ENCODE data around the gene SORCS2. TPM values are rescaled to one million over a fixed set of nuclear protein-coding genes. Genes with fewer than 3 reads are reported as not detected.

Gene SORCS2
- total RNA-seq, 4 donors from 2014 or later: 0.19 to 0.85 (median 0.66) TPM

DNA sequence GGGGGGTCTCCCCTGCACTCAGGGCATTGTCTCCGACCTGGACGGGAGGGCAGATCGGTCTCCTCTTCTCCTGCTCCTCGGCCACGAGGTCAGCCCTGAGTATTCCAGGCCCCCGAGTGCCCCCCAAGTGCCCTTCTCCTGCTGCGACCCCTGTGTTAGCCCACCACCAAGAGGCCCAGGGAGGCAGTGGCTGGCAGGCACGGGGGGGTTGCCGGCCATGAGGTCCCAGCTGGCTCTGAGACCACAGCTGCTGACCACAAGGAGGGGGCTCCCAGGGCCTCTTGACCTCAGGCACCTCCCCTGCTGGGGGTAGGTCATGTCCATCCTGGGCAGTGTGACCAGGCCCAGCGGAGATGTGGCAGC, 428.5 kb downstream of the SORCS2 start:
- TF ChIP-seq, protein P1, sequence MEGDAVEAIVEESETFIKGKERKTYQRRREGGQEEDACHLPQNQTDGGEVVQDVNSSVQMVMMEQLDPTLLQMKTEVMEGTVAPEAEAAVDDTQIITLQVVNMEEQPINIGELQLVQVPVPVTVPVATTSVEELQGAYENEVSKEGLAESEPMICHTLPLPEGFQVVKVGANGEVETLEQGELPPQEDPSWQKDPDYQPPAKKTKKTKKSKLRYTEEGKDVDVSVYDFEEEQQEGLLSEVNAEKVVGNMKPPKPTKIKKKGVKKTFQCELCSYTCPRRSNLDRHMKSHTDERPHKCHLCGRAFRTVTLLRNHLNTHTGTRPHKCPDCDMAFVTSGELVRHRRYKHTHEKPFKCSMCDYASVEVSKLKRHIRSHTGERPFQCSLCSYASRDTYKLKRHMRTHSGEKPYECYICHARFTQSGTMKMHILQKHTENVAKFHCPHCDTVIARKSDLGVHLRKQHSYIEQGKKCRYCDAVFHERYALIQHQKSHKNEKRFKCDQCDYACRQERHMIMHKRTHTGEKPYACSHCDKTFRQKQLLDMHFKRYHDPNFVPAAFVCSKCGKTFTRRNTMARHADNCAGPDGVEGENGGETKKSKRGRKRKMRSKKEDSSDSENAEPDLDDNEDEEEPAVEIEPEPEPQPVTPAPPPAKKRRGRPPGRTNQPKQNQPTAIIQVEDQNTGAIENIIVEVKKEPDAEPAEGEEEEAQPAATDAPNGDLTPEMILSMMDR (IDR thresholded peaks at IDR 0.05; ENCODE audit: low read depth): no peak

DNA sequence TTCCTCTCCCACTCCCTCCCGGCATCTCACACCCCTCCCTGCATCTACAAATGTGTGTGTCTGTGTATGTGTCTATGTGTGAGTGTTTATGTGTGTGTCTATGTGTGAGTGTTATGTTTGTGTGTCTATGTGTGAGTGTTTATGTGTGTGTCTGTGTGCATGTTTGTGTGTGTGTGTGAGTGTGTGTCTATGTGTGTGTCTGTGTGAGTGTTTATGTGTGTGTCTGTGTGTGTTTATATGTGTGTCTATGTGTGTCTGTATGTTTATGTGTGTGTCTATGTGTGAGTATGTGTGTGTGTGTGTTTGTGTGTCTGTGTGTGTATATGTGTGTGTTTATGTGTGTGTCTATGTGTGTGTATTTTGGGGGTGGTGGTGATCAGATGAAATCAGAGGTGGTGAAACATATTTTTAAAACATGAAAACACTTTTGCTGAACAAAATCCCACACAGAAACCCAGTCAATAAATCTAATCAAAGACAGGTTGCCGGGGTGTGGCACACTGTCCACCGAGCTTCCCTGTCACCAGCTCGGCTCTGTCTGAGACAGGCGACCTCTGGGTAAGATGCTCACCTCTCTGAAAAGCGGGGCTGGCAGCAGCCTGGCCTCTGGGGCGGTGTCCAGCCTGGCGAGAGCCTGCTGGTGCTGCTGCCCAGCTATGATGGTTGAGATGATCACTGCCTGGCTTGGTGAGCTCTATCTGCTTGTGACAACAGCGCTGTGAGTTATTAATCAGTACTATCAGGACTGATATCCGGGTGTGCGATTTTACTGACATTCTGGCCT, 429.1 kb downstream of the SORCS2 start:
- TF ChIP-seq, protein P1 (IDR thresholded peaks at IDR 0.05; ENCODE audit: low read depth): no peak

DNA sequence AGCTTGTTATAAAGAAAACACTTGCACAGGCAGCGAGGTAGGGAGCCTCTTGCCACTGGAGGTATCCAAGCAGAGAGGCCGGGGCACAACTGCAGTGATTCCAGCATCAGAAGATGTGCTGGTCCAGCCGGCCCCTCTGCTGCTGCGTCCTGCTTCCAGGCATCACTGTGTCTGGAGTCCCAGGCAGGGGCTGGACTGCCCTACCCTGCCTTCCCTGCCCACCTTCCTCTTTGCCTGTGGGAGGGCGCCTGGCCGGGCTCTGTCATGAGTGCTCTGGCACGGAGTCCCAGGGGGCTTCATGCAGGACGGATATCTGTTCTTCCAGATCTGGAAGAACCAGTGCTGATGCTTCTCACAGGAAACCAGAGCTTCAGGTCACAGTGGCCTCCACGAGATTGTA, 430.0 kb downstream of the SORCS2 start:
- TF ChIP-seq, protein P1 (IDR thresholded peaks at IDR 0.05; ENCODE audit: low read depth): no peak

DNA sequence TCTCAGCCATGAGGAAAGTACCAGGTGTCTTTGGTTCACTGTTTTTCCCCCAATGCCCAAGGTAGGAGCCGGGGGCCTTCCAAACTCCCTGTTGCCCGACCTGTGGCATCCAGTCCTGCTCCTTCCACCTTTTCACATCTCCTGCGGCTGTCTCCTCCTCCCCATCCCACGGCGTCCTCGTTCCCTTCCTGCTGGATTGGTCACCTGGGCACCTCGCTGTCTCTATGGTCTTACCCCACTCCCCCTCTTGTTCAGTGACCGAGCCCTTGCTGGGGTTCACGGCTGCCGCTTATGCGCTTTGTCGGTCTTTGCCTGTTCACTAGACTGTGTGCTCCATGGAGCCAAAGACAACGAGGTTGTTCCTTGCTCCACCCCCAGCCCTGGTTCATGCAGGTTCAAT, 431.1 kb downstream of the SORCS2 start:
- TF ChIP-seq, protein P1 (IDR thresholded peaks at IDR 0.05; ENCODE audit: low read depth): no peak

DNA sequence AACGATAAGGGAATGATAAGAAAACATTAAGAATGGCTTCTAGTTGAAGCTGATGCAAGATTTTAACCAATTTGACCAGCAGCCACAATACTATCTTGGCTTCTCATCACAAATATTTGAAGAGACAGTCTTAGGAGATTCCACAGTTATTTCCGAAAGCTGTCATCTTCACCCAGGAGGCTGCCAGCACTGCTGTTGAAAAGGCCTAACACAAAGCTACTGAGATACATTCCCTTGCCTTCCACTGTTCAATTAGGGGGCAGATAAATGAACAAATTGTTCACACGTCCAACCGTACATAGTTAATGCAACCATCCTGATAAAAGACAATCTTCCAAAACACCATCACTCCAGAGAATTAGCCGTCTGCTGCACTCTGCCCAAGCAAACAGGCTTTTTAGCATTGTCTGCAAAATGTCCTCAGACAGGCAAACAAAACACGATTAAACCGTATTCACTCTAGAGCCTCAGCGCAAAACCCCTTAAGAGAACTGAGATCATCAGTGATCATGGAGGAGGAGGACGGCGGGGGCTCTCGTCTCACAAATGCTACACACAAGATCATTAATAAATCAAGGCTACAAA, 432.1 kb downstream of the SORCS2 start:
- TF ChIP-seq, protein P1 (IDR thresholded peaks at IDR 0.05; ENCODE audit: low read depth): no peak

DNA sequence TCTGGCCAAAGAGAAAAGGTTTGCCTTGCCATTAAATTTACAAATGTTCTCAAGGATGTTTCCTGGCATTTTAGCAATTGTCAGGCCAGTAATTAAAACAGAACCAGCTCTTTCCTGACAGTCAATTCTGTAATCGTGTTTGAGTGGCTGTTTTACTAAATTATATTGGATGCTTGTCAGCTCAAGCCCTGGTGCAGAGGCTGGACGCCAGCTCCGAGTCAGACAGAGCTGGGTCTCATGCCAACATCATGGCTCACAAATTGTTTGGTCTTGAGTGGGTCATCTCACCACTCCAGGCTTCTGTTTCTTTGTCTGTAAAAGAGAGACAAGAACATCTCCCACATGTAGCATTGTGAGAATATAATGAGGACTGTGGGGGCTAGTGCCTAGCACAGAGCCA, 432.7 kb downstream of the SORCS2 start:
- TF ChIP-seq, protein P1 (IDR thresholded peaks at IDR 0.05; ENCODE audit: low read depth): no peak

DNA sequence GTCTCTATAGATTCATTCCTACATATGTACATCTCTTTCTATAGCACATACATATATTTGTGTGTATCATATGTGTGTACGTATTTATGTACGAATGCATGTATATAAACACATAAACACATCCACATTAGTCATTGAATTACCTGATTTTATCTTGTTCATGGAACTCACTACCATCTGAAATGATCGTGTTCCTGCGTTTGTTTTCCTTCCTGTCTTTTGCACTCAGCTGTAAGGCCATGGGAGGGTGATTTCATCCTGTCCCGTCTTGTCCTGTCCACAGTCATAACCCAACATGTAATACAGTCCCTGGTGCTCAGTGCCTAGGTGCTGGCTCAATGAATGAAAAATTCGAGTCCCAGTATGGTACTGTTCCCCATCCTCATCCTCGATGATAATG, 434.2 kb downstream of the SORCS2 start:
- TF ChIP-seq, protein P1 (IDR thresholded peaks at IDR 0.05; ENCODE audit: low read depth): no peak
